DND-41 (cell line): ENCODE measurements around the gene DOCK4.

ENCODE experiments used
- ATAC-seq: fragments of 200-7000 bp; cut with Tn5 transposase; 3 replicates; pipeline ENCODE4 v1.9.1; 2021; ENCODE audit warnings: low read depth; ENCODE audit not compliant: insufficient read depth
- DNase-seq: peaks from one replicate; pipeline ENCODE4 v3.0.0-alpha.2; 2020
- H2AFZ ChIP-seq: 2 replicates; pipeline ENCODE4 v1.6.0; 2012; ENCODE audit warnings: low read depth, low read length
- H3K27ac ChIP-seq: 2 replicates; pipeline ENCODE4 v1.5.1; 2012; ENCODE audit warnings: low read length, inconsistent platforms
- H3K27me3 ChIP-seq: fragments of 200-600 bp; sonication (generic); 2 replicates; pipeline ENCODE4 v1.6.0; 2012; ENCODE audit warnings: low read length, mild to moderate bottlenecking, inconsistent platforms; ENCODE audit not compliant: insufficient read depth, poor library complexity
- H3K36me3 ChIP-seq: 2 replicates; pipeline ENCODE4 v1.5.1; 2012; ENCODE audit warnings: low read length, inconsistent platforms; ENCODE audit not compliant: insufficient read depth
- H3K4me1 ChIP-seq: 2 replicates; pipeline ENCODE4 v1.5.1; 2012; ENCODE audit warnings: mild to moderate bottlenecking, low read length; ENCODE audit not compliant: insufficient read depth
- H3K4me2 ChIP-seq: 2 replicates; pipeline ENCODE4 v1.6.0; 2012; ENCODE audit warnings: mild to moderate bottlenecking, moderate library complexity, low read length, inconsistent platforms; ENCODE audit not compliant: insufficient read depth
- H3K4me3 ChIP-seq, 2 experiments: fragments of 200-600 bp in 1 of 2; shearing (Covaris generic) in 1 of 2; 2 replicates each; pipeline ENCODE4 v1.5.1; 2012 to 2016; ENCODE audit warnings: inconsistent platforms in 2 of 2, low read length in 2 of 2, mild to moderate bottlenecking in 2 of 2, low read depth in 1 of 2, moderate library complexity in 1 of 2
- H3K79me2 ChIP-seq: 2 replicates; pipeline ENCODE4 v1.6.0; 2012; ENCODE audit warnings: low read length, inconsistent platforms; ENCODE audit not compliant: insufficient read depth
- H3K9ac ChIP-seq: 2 replicates; pipeline ENCODE4 v1.6.0; 2012; ENCODE audit warnings: low read depth, mild to moderate bottlenecking, inconsistent platforms, low read length, moderate library complexity
- H3K9me3 ChIP-seq: 2 replicates; pipeline ENCODE4 v1.5.1; 2012; ENCODE audit warnings: low read length, moderate library complexity, mild to moderate bottlenecking, inconsistent platforms; ENCODE audit not compliant: insufficient read depth, severe bottlenecking
- H4K20me1 ChIP-seq: 2 replicates; pipeline ENCODE4 v1.6.0; 2012; ENCODE audit warnings: low read length; ENCODE audit not compliant: insufficient read depth
- EZH2 ChIP-seq: IDR thresholded peaks from 3 replicates; pipeline ENCODE4 v1.6.1; 2012; ENCODE audit warnings: borderline replicate concordance, low read depth, mild to moderate bottlenecking, moderate library complexity, low read length, inconsistent platforms; ENCODE audit not compliant: severe bottlenecking
- TF ChIP-seq, protein P1 (sequence below): IDR thresholded peaks from 2 replicates; pipeline ENCODE4 v1.5.1; 2012; ENCODE audit warnings: borderline replicate concordance, low read length, moderate library complexity, mild to moderate bottlenecking; ENCODE audit not compliant: poor library complexity, severe bottlenecking; ENCODE audit errors: extremely low read depth

Gene DOCK4

GRCh38 chr7:112160771-112161150 lies 45.4 kb downstream of the DOCK4 start:
- no peaks in the 10 kb centered on the region for H3K27me3 ChIP-seq
- H3K4me1 ChIP-seq, result peaks cover 8% of the 10 kb centered on the region; the same call in 1 of the 2 replicates
- H4K20me1 ChIP-seq, result no peaks in the 10 kb centered on the region
- no peak for DNase-seq
- no peak overlapping the region for H3K27ac ChIP-seq
- no peak for ATAC-seq
- no peak overlapping the region for H3K9ac ChIP-seq
- TF ChIP-seq EZH2, result no peak
- TF ChIP-seq, protein P1, sequence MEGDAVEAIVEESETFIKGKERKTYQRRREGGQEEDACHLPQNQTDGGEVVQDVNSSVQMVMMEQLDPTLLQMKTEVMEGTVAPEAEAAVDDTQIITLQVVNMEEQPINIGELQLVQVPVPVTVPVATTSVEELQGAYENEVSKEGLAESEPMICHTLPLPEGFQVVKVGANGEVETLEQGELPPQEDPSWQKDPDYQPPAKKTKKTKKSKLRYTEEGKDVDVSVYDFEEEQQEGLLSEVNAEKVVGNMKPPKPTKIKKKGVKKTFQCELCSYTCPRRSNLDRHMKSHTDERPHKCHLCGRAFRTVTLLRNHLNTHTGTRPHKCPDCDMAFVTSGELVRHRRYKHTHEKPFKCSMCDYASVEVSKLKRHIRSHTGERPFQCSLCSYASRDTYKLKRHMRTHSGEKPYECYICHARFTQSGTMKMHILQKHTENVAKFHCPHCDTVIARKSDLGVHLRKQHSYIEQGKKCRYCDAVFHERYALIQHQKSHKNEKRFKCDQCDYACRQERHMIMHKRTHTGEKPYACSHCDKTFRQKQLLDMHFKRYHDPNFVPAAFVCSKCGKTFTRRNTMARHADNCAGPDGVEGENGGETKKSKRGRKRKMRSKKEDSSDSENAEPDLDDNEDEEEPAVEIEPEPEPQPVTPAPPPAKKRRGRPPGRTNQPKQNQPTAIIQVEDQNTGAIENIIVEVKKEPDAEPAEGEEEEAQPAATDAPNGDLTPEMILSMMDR, result no peak
- H3K4me3 ChIP-seq, result no peak overlapping the region
- H3K79me2 ChIP-seq, result no peaks in the 10 kb centered on the region
- no peak overlapping the region for H2AFZ ChIP-seq
- H3K36me3 ChIP-seq, result no peaks in the 10 kb centered on the region
- no peak overlapping the region for H3K4me2 ChIP-seq
- no peaks in the 10 kb centered on the region for H3K9me3 ChIP-seq

GRCh38 chr7:112160130-112160770 lies 45.9 kb downstream of the DOCK4 start:
- Histone ChIP-seq H3K4me1 (peaks cover 8% of the 10 kb centered on the region; the same call in 1 of the 2 replicates), H3K79me2 (no peaks in the 10 kb centered on the region), H3K9ac (no peak overlapping the region), H3K4me3 (no peak overlapping the region), H2AFZ (no peak overlapping the region), H3K9me3 (no peaks in the 10 kb centered on the region), H3K27ac (no peak overlapping the region), H3K27me3 (no peaks in the 10 kb centered on the region), H4K20me1 (no peaks in the 10 kb centered on the region), H3K4me2 (no peak overlapping the region), H3K36me3 (no peaks in the 10 kb centered on the region)
- ATAC-seq, result no peak
- no peak for DNase-seq
- TF ChIP-seq, protein P1, result no peak
- TF ChIP-seq EZH2, result no peak

DNA sequence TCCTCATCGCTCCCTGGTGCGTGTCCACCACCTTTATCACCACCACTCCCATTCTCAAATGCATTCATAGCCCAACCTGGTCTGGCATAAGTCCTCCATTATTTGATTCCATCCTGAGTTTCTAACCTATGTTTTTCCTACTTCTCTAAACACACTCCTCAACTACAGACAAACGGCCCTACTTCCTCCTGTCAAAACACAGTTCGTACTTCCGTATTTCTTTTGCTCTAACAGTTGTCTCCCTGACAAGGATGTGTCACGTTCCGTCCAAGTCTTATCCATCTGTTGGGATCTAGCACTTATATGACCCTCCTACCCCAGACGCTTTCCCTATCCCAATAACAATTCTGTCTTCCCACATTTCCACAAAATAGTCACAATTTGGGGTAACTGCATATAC lies 46.8 kb downstream of the DOCK4 start:
- Histone ChIP-seq H3K9me3 (no peaks in the 10 kb centered on the region), H3K27ac (no peak overlapping the region), H3K4me2 (no peak overlapping the region), H3K27me3 (no peaks in the 10 kb centered on the region), H3K9ac (no peak overlapping the region), H3K4me3 (no peak overlapping the region), H3K36me3 (no peaks in the 10 kb centered on the region), H4K20me1 (no peaks in the 10 kb centered on the region), H3K79me2 (no peaks in the 10 kb centered on the region), H2AFZ (no peak overlapping the region), H3K4me1 (peaks cover 8% of the 10 kb centered on the region; the same call in 1 of the 2 replicates)
- TF ChIP-seq, protein P1, result no peak
- TF ChIP-seq EZH2, result no peak
- ATAC-seq, result no peak
- DNase-seq, result no peak
